ENCODE measurements around the gene CAPN2.

Gene CAPN2

GRCh38 chr1:223772771-223773160 lies 60.4 kb downstream of the CAPN2 start:
- no peak for DNase-seq
- in situ Hi-C loops (cut with MboI; ENCODE audit: low pct_unique_long_range_greater_than_20kb, low sequenced_read_pairs): no loop called here

- in situ Hi-C loops (cut with MboI; ENCODE audit: low pct_unique_long_range_greater_than_20kb, low sequenced_read_pairs): no loop called here
- DNase-seq: no peak
These were observed 61.9 kb downstream of the CAPN2 start for GRCh38 chr1:223774134-223774814.

GRCh38 chr1:223775054-223775453 lies 62.7 kb downstream of the CAPN2 start:
- in situ Hi-C loops (cut with MboI; ENCODE audit: low pct_unique_long_range_greater_than_20kb, low sequenced_read_pairs): no loop called here
- DNase-seq: no peak

- DNase-seq: peak; percentile 14
- in situ Hi-C loops (cut with MboI; ENCODE audit: low pct_unique_long_range_greater_than_20kb, low sequenced_read_pairs): no loop called here
These were observed 63.4 kb downstream of the CAPN2 start for GRCh38 chr1:223775711-223776074.

GRCh38 chr1:223776075-223776814 lies 63.9 kb downstream of the CAPN2 start:
- DNase-seq: peak; percentile 65
- in situ Hi-C loops (cut with MboI; ENCODE audit: low pct_unique_long_range_greater_than_20kb, low sequenced_read_pairs): no loop called here

GRCh38 chr1:223776826-223777454 lies 64.6 kb downstream of the CAPN2 start:
- DNase-seq: no peak
- in situ Hi-C loops (cut with MboI; ENCODE audit: low pct_unique_long_range_greater_than_20kb, low sequenced_read_pairs): no loop called here

- DNase-seq: no peak
- in situ Hi-C loops (cut with MboI; ENCODE audit: low pct_unique_long_range_greater_than_20kb, low sequenced_read_pairs): no loop called here
These were observed 68.0 kb downstream of the CAPN2 start for GRCh38 chr1:223780318-223780717.

GRCh38 chr1:223780949-223781348 lies 68.6 kb downstream of the CAPN2 start:
- in situ Hi-C loops (cut with MboI; ENCODE audit: low pct_unique_long_range_greater_than_20kb, low sequenced_read_pairs): no loop called here
- DNase-seq: no peak

GRCh38 chr1:223783676-223784075 lies 71.3 kb downstream of the CAPN2 start:
- in situ Hi-C loops (cut with MboI; ENCODE audit: low pct_unique_long_range_greater_than_20kb, low sequenced_read_pairs): no loop called here
- DNase-seq: no peak

- no peak for DNase-seq
- in situ Hi-C loops (cut with MboI; ENCODE audit: low pct_unique_long_range_greater_than_20kb, low sequenced_read_pairs): no loop called here
These were observed 72.2 kb downstream of the CAPN2 start for GRCh38 chr1:223784541-223784940.

GRCh38 chr1:223785808-223786207 lies 73.5 kb downstream of the CAPN2 start:
- DNase-seq: no peak
- in situ Hi-C loops (cut with MboI; ENCODE audit: low pct_unique_long_range_greater_than_20kb, low sequenced_read_pairs): no loop called here

- no peak for DNase-seq
- in situ Hi-C loops (cut with MboI; ENCODE audit: low pct_unique_long_range_greater_than_20kb, low sequenced_read_pairs): no loop called here
These were observed 76.5 kb downstream of the CAPN2 start for GRCh38 chr1:223788746-223789415.

- in situ Hi-C loops (cut with MboI; ENCODE audit: low pct_unique_long_range_greater_than_20kb, low sequenced_read_pairs): no loop called here
- no peak for DNase-seq
These were observed 79.7 kb downstream of the CAPN2 start for GRCh38 chr1:223792046-223792445.

- in situ Hi-C loops (cut with MboI; ENCODE audit: low pct_unique_long_range_greater_than_20kb, low sequenced_read_pairs): no loop called here
- no peak for DNase-seq
These were observed 81.4 kb downstream of the CAPN2 start for GRCh38 chr1:223793716-223794115.

- in situ Hi-C loops (cut with MboI; ENCODE audit: low pct_unique_long_range_greater_than_20kb, low sequenced_read_pairs): no loop called here
These were observed 82.0 kb downstream of the CAPN2 start for GRCh38 chr1:223794136-223794880.

GRCh38 chr1:223796210-223796609 lies 83.9 kb downstream of the CAPN2 start:
- in situ Hi-C loops (cut with MboI; ENCODE audit: low pct_unique_long_range_greater_than_20kb, low sequenced_read_pairs): no loop called here
- no peak for DNase-seq

More at GRCh38 chr1:223794136-223794880, 82.0 kb downstream of the CAPN2 start:
- DNase-seq: no peak

- no peak for DNase-seq
- in situ Hi-C loops (cut with MboI; ENCODE audit: low pct_unique_long_range_greater_than_20kb, low sequenced_read_pairs): no loop called here
These were observed 89.7 kb downstream of the CAPN2 start for GRCh38 chr1:223802032-223802431.

GRCh38 chr1:223802602-223803001 lies 90.3 kb downstream of the CAPN2 start:
- in situ Hi-C loops (cut with MboI; ENCODE audit: low pct_unique_long_range_greater_than_20kb, low sequenced_read_pairs): no loop called here
- DNase-seq: no peak

- in situ Hi-C loops (cut with MboI; ENCODE audit: low pct_unique_long_range_greater_than_20kb, low sequenced_read_pairs): no loop called here
These were observed 90.9 kb downstream of the CAPN2 start for GRCh38 chr1:223803211-223803610.

More at GRCh38 chr1:223803211-223803610, 90.9 kb downstream of the CAPN2 start:
- no peak for DNase-seq
